Breast epithelium (tissue), 4 donors: ENCODE results near the gene HOXA11. TPM values are rescaled to one million over a fixed set of nuclear protein-coding genes. Genes with fewer than 3 reads are reported as not detected.

Experiments used
- DNase-seq, 2 donors: peaks; one replicate each; pipeline ENCODE4 v3.0.0-alpha.2; 2019; ENCODE audit warnings: low spot score in 2 of 2
- H3K27ac ChIP-seq, 2 donors: fragments of 200-600 bp; sonication (generic) in 1 of 2; one replicate each; pipeline ENCODE4 v1.5.1; 2016 to 2019; ENCODE audit warnings: mild to moderate bottlenecking in 1 of 2
- H3K27me3 ChIP-seq, 2 donors: fragments of 200-600 bp; sonication (generic) in 1 of 2; one replicate each; pipeline versions ENCODE4 v1.5.1 to v1.6.0; 2017 to 2019; ENCODE audit warnings: control low read depth in 1 of 2, mild to moderate bottlenecking in 1 of 2
- H3K36me3 ChIP-seq: fragments of 200-600 bp; one replicate; pipeline ENCODE4 v1.5.1; 2019
- H3K4me1 ChIP-seq, 2 donors: fragments of 200-600 bp; sonication (generic); one replicate each; pipeline ENCODE4 v1.5.1; 2016 to 2019; ENCODE audit warnings: control low read depth in 1 of 2
- H3K4me3 ChIP-seq, 3 donors: fragments of 200-600 bp; sonication (generic); 1 replicate in 2 of 3; 2 replicates in 1 of 3; pipeline ENCODE4 v1.5.1; 2016 to 2019; ENCODE audit warnings: mild to moderate bottlenecking in 3 of 3, moderate library complexity in 2 of 3
- H3K9me3 ChIP-seq, 2 donors: fragments of 200-600 bp; sonication (generic) in 1 of 2; one replicate each; pipeline ENCODE4 v1.5.1; 2016 to 2019; ENCODE audit warnings: control low read depth in 1 of 2
- POLR2A ChIP-seq: fragments of 450-650 bp; IDR thresholded peaks from one replicate; pipeline ENCODE4 v1.6.1; 2016; ENCODE audit warnings: antibody characterized with exemption, mild to moderate bottlenecking, moderate library complexity
- POLR2AphosphoS5 ChIP-seq, 3 donors: sonication (generic); formaldehyde crosslinking; IDR thresholded peaks; one replicate each; pipeline ENCODE4 v1.6.1; 2017; ENCODE audit warnings: antibody characterized with exemption in 3 of 3
- intact Hi-C: fragments of 100-400 bp; cut with DNase I; formaldehyde crosslinking; loops from one replicate; pipeline ENCODE4 v1.15.1; 2023; ENCODE audit warnings: low total_unique reads
- total RNA-seq, 3 donors: library from RNA; depleted of rRNA; stranded (reverse); fragments of >200 nt; gene quantifications; one replicate each; pipeline ENCODE4 v1.1.0, GENCODE V29; 2016
- TF ChIP-seq, protein P1 (sequence below), 3 donors: fragments of 450-650 bp; IDR thresholded peaks; one replicate each; pipeline ENCODE4 v1.5.1; 2016 to 2017; ENCODE audit warnings: antibody characterized with exemption in 3 of 3, mild to moderate bottlenecking in 3 of 3, moderate library complexity in 3 of 3

The HOXA11 gene
- total RNA-seq, 3 donors from 2014 or later, result 1.9 TPM; not detected in 2

- H3K27me3 ChIP-seq, result peaks cover 3 to 57% of the 10 kb centered on the region in 2 donors
- peak overlapping the region; percentile 65 to 80 (median 65) for H3K4me3 ChIP-seq
- intact Hi-C loops, result loop anchor here (5.0 kb wide), 1 partner anchor 797 kb away; no protein-coding TSS in a partner anchor
- TF ChIP-seq POLR2A (no peak), POLR2AphosphoS5 (IDR thresholded peaks at IDR 0.05) (no peak)
- TF ChIP-seq, protein P1, sequence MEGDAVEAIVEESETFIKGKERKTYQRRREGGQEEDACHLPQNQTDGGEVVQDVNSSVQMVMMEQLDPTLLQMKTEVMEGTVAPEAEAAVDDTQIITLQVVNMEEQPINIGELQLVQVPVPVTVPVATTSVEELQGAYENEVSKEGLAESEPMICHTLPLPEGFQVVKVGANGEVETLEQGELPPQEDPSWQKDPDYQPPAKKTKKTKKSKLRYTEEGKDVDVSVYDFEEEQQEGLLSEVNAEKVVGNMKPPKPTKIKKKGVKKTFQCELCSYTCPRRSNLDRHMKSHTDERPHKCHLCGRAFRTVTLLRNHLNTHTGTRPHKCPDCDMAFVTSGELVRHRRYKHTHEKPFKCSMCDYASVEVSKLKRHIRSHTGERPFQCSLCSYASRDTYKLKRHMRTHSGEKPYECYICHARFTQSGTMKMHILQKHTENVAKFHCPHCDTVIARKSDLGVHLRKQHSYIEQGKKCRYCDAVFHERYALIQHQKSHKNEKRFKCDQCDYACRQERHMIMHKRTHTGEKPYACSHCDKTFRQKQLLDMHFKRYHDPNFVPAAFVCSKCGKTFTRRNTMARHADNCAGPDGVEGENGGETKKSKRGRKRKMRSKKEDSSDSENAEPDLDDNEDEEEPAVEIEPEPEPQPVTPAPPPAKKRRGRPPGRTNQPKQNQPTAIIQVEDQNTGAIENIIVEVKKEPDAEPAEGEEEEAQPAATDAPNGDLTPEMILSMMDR (IDR thresholded peaks at IDR 0.05), result no peak
- peak overlapping the region; percentile 81 to 89 for H3K27ac ChIP-seq
- no peaks in the 10 kb centered on the region for H3K4me1 ChIP-seq
- DNase-seq, result no peak
- H3K9me3 ChIP-seq, result no peaks in the 10 kb centered on the region
- no peaks in the 10 kb centered on the region for H3K36me3 ChIP-seq
These were observed 21.0 kb downstream of the HOXA11 start for GRCh38 chr7:27164045-27164366.

GRCh38 chr7:27163288-27164044 lies 21.6 kb downstream of the HOXA11 start:
- Histone ChIP-seq H3K4me3 (peak overlapping the region; percentile 65 to 80 (median 65)), H3K27me3 (peaks cover 3 to 52% of the 10 kb centered on the region in 2 donors), H3K36me3 (no peaks in the 10 kb centered on the region), H3K9me3 (no peaks in the 10 kb centered on the region), H3K27ac (peak overlapping the region; percentile 81 to 89), H3K4me1 (no peaks in the 10 kb centered on the region)
- no peak for DNase-seq
- intact Hi-C loops, result loop anchor here (5.0 kb wide), 1 partner anchor 796 kb away; no protein-coding TSS in a partner anchor
- TF ChIP-seq, protein P1 (IDR thresholded peaks at IDR 0.05), result no peak
- TF ChIP-seq POLR2A, result no peak
- TF ChIP-seq POLR2AphosphoS5 (IDR thresholded peaks at IDR 0.05), result no peak

DNA sequence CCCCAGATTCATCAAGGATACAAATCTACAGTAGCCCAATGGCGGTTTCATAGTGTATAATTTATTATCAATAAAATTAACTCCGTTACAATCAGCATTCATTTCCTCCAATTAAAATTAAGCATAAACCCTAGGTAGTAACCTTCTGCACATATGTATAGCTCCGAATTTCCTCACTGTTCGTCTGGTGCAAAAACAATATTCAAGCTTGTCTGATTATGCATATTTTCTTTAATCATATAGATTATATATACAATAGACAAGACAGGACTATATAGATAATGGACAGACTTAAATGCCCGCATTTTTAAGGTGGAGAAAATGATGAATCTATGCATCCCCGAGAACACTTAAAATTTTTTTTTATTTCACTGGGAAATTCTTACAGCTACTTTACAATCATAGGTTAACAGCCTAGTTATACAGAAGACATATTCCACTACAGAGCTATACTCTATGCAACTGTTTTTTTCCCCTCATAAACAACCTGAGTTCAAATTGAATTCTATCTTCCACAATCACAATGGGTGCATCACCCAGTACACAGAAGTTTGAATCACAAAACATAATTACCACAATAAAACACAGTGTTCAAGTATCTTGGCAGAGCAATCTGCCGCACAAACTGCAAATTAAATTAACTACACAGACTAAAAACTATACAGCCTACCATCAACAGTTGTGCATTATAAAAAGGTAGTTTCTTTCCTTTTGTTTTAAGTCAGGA lies 22.3 kb downstream of the HOXA11 start:
- Histone ChIP-seq H3K27ac (peak overlapping the region in 1 of 2 donors; percentile 96), H3K4me3 (peak overlapping the region; percentile 65 to 80 (median 65)), H3K36me3 (no peaks in the 10 kb centered on the region), H3K27me3 (peaks cover 3 to 44% of the 10 kb centered on the region in 2 donors), H3K9me3 (no peaks in the 10 kb centered on the region), H3K4me1 (no peaks in the 10 kb centered on the region)
- no peak for DNase-seq
- TF ChIP-seq, protein P1 (IDR thresholded peaks at IDR 0.05), result no peak
- TF ChIP-seq POLR2A, result no peak
- no peak for TF ChIP-seq POLR2AphosphoS5 (IDR thresholded peaks at IDR 0.05)
- intact Hi-C loops, result loop anchor here (5.0 kb wide), 1 partner anchor 795 kb away; no protein-coding TSS in a partner anchor

DNA sequence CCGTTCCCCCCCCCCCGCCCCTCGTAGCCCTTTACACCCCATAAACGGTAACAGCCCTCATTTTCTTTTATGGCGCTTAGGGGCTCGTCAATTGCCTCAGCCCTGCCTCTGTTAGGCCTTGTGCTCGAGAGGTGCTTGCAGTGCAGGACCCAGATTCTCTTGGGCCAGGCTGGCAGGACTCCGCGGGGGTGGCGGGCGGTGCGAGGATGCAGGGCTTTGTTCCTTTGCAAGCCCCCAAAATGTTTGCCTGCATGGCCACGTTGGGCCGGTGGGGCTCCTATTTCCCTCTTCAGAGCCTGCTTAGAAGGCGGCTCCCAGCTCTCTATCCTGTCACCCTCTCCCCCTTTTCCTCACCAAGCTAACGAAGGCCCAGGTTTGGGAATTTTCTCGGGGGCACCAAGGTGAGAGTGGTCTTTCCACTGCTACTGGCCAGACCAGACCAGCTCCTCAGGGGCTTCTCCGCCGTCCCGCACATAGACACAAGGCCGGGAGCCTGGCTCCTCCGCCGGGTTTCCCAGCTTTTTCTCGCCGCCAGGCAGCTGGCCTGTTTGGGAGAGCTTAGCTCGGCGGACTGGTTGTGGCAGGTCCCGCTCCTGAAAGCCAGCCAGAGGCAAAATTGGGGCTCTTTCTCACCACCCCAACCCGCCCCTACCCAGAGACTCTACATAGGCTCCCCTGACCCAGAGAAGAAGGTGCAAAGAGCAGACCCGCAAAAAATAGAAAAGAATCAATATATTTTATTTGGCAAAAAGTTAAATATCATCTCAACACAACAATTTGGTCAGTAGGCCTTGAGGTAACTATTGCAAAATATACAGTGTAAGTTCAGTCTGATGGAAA lies 23.1 kb downstream of the HOXA11 start:
- DNase-seq, result peak in 1 of 2 donors; percentile 55
- intact Hi-C loops, result loop anchor here (5.0 kb wide), 1 partner anchor 795 kb away; no protein-coding TSS in a partner anchor
- Histone ChIP-seq H3K4me3 (peak overlapping the region; percentile 57 to 85 (median 65)), H3K27me3 (peaks cover 3 to 37% of the 10 kb centered on the region in 2 donors), H3K27ac (peak overlapping the region; percentile 91 to 96), H3K4me1 (no peaks in the 10 kb centered on the region), H3K36me3 (no peaks in the 10 kb centered on the region), H3K9me3 (no peaks in the 10 kb centered on the region)
- TF ChIP-seq POLR2AphosphoS5 (IDR thresholded peaks at IDR 0.05) (no peak), POLR2A (no peak)
- TF ChIP-seq, protein P1 (IDR thresholded peaks at IDR 0.05), result no peak
